Measurements from ENCODE around the gene OR2T4.

OR2T4 gene, protein sequence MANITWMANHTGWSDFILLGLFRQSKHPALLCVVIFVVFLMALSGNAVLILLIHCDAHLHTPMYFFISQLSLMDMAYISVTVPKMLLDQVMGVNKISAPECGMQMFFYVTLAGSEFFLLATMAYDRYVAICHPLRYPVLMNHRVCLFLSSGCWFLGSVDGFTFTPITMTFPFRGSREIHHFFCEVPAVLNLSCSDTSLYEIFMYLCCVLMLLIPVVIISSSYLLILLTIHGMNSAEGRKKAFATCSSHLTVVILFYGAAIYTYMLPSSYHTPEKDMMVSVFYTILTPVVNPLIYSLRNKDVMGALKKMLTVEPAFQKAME

DNA sequence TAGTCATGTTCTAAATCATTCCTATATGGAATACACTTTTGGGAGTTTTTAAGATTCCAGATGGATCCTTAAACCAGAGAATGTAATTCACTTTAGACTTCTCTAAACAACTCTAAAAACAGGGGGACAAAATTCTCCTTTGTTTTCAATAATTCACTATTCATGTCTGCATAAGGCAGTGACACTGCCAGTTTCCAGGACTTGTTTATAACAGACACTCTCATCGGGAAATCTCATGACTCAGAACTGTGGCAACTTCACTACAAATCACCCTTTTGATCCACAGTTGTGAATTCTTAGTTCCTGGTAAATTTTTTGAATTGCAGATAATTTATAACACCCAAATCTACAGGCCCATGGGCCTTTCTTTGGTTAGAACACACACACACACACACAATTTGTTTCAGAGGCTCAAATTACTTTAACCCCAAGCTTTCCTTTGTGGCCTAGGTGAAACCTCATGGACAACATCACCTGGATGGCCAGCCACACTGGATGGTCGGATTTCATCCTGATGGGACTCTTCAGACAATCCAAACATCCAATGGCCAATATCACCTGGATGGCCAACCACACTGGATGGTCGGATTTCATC, at the start of gene OR2T4:
TSS of gene OR2T4 (plus strand) at position 545 of the 595 bp plus-strand sequence. CDS start at position 545, 0 bp downstream.
- DNase-seq (ENCODE audit: low read depth), result no peak

DNA sequence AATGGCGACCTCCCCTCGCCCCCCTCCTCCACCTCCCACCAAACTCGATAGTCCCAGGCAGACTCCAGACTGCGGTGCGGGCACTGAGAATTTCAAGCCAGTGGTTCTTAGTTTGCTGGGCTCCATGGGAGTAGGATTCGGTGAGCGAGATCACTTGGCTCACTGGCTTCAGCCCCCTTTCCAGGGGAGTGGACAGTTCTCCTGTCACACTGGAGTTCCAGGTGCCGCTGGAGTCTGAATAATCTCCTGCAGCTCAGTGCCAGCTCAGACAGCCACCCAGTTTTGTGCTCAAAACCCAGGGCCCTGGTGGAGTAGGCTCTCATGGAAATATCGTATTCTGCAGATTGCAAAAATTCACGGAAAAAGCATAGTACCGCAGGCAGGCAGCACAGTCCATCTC, 44.7 kb upstream of the OR2T4 start:
- no peak for DNase-seq (ENCODE audit: low read depth)

DNA sequence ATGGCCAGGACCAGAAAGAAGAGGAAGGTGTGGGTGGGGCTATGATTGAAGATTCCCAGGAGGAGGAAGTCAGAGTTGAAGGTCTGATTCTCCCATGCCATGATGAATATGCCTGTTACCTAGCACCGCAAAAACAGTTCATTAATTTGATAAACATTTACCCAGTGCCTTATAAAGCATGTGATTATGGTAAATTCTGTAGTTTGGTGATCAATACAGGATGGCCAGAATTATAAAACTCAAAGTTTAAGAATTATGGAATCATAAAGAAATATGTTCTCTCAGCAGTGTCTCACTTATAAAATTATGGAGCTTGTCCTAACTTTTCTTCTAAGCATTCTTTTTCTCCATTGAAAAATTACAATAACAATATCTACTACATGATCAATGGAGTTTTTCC, 37.0 kb upstream of the OR2T4 start, which contains the start of gene OR2M7:
TSS of gene OR2M7 (minus strand) at position 101 of the 400 bp plus-strand sequence. CDS start at position 101, 0 bp downstream.
- no peak for DNase-seq (ENCODE audit: low read depth)

DNA sequence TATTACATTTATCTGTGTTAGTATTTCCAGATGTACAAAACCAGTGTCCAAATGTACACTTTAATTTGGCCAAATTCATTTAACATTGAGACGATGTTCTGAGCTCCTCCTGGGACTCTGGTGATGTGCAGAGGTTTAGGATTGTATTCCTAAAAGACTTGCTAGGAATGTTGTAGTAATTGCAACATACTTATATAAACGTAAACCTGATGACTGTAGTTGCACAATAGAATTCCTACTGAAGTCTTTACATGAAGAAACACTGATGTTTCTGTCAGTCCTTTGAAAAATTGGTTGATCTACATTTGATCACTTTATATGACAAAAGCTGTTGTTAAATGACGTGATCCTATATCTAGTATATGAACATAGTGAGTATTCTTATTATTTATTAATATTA, 18.0 kb upstream of the OR2T4 start:
- no peak for DNase-seq (ENCODE audit: low read depth)

DNA sequence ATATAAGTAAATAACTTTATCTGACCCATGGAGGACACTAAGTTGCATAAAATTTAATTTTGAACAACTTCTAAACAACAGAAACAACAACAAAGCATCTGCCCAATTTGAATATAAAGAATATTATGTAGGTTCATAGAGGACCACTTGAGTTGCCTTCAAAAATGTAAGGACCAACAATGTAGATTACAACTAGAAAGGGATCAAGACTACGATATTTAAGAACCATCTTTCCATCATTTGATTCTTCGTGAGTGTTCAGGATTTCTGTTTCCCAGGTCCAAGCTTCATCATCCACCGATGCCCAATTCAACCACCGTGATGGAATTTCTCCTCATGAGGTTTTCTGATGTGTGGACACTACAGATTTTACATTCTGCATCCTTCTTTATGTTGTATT, 13.0 kb upstream of the OR2T4 start, which contains the start of gene OR14C36:
TSS of gene OR14C36 (plus strand) at position 301 of the 400 bp plus-strand sequence. CDS start at position 301, 0 bp downstream.
- no peak for DNase-seq (ENCODE audit: low read depth)

DNA sequence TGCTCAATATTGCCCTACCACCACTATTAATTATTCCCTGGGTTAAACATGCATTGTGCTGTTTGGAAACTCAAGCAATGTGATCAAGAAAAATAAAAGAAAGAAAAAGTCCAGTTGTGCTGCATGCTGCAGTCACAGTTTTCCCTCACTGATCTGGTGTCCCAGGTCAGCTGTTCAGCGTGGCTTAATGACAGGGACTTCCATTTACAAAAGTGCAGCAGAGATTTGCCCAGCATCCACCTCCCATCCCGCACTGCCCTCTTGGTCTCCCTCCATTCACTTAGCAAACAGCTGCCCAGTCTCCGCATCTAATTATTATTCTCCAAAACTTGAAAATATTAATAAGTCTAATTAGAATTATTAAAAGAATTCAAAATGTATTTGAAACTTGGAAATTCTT, 2.0 kb upstream of the OR2T4 start:
- no peak for DNase-seq (ENCODE audit: low read depth)

DNA sequence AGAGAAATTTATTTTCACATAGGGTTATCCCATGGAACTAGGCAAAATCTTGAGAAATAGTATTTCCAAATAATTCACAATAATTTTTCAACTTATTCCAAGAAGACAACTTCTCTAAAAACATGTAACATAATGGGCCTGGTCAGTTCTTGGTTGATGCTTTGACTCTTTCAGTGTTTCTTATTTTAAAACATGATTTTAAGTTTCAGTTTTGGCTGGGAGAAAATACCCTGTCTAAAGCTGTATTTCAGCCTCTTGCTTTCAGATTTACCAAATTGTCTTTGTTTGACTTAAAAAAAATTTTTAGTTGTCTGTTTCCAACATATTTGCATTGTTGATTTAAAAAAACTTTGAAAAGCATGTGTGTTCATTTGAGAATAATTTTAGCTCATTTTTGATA, 5.1 kb downstream of the OR2T4 start:
- DNase-seq (ENCODE audit: low read depth), result no peak

DNA sequence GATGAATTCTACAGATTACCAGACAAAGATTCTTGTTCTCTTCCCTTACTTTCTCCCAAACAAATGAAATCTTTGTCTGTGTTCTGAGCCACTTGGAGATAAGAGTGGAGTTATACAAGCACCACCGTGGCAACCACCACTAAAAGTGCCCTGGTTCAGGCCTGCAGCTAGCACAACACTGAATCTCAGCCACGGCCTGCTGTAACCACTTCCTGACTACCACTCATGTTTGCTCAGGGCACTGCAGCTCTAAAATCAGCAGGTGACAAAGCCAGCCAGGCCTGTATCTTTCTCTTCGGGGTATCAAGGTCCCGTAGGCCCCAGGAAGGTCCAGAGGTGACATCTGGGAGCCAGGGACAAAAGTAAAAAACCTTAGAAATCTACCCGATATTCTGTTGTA, 10.9 kb downstream of the OR2T4 start:
- no peak for DNase-seq (ENCODE audit: low read depth)

DNA sequence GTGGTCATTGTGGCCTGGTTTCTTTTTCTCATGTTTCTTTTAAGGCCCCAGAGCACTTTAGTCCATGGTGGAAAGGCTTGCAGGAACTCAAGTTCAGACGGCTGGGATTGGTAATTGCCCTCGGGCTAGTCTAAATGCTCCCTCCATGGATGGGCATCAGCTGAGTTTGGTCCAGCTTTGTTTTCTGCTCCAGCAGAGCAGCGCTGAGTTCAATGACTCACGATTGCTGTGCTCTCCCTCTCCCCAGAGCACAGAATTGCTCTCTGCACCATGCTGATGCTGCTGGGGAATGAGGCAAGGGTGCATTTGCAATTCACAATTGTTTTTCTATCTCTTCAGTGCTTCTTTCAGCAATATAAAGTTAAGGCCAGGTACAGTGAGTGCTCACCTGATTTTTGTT, 12.3 kb downstream of the OR2T4 start:
- DNase-seq (ENCODE audit: low read depth), result no peak

DNA sequence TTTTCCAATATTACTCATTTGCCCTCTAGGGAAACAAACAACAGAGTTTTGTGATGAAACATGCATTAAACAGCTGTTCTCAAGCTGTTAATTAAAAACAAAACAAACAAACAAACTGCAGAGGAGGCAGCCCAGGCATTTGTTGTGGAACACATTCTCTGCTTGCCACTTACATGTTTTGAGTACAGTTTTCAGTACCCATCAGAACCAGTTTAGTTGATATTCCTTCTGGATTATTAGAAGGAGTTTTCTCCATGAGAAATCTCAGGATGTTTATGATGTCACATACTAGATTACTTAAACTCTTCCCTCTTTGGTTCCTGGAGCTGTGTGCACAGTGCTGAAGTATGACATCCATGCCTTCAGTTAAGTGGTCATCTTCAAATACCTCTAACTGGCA, 14.0 kb downstream of the OR2T4 start, which contains the start of gene OR2T6:
TSS of gene OR2T6 (plus strand) at position 301 of the 400 bp plus-strand sequence. CDS start 11,863 bp downstream, outside the sequence.
- DNase-seq (ENCODE audit: low read depth), result no peak

DNA sequence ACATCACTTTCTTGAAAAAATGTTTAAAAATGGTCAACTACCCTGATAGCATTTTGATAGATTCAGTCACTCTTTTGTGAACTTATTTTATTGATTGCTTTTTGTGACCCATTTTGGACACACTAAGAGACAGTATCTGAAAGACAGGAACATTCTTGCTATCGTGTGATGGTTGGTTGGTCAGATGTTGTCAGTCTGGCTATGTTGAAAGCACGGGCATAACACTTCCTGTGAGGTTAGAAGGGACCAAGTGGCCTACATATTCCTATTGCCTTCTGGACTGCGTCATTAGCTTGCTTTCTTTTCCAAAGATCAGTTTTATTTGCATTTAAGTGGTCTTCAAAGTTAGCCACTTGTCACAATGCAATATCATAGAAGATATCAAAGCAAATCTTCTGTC, 15.5 kb downstream of the OR2T4 start:
- no peak for DNase-seq (ENCODE audit: low read depth)

DNA sequence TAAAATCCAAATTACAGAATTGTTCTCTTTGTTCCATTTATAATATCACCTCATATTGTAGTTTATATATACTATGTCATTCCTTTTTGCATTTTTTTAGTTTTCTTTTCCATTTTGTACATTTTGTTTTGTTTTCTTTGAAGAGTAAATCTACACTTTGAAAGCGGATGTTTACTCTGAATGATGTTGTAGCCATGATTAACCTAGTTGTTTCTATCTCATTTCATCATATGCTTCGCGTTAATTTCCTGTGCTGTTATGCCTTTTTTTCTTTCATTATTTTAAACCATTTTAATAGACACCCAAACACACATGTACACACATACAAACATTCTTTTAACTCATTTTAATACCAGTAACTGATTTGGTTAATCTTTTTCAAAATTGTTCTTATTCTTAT, 19.4 kb downstream of the OR2T4 start:
- DNase-seq (ENCODE audit: low read depth), result no peak

DNA sequence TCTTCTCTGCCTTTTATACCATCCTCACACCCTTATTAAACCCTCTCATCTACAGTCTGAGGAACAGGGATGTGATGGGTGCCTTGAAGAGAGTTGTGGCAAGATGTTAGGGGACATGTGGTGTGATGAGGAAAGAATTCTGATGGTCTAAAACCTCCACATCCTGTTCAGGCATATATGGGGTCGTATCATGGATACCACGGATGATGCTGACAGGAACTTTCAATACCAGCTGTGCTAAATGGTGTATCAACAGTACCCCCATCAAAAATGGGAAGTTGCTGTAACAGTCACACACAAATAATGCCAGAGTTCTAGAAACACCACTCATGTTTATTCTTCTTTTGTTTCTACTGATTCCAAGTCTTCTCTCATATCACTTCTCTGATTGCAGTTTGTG, 27.0 kb downstream of the OR2T4 start:
- no peak for DNase-seq (ENCODE audit: low read depth)

DNA sequence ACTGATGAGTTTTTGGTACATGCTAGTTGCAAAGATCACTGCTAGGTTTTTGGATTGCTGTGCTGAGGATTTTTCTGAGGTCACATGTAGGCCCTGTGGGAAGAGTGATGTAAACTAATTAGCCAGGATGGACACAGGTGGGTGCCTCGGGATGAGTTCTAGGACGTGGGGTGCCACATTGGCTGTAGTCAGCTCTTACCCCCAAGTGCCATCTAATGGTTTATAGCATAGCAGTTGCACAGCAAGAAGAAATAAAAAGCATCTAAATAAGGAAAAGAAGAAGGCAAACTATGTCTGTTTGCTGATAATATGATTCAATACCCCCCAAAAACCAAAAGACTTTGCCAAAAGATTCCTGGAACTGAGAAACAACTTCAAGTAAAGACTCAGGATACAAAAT, 31.6 kb downstream of the OR2T4 start:
- DNase-seq (ENCODE audit: low read depth), result no peak

DNA sequence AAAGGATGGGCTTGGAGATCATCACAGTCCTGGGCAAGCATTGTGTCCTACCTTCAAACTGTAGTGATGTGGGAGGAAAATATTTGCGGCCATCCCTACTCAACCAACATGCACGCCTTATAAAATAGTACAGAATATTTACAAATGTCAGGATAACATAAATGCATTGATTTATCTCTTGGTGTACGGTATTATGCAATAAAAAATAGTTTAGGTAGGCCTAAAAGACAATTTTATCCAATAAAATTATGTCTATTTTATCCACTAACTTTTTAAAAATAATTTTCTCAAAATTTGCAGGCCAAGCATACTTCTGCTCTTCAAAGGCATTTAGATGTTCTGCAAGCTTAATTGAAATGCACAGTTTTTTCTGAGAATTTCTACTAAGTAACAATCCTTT, 41.3 kb downstream of the OR2T4 start, which contains the start of gene OR2T1:
TSS of gene OR2T1 (plus strand) at position 301 of the 400 bp plus-strand sequence. CDS start 3,100 bp downstream, outside the sequence.
- DNase-seq (ENCODE audit: low read depth), result no peak

DNA sequence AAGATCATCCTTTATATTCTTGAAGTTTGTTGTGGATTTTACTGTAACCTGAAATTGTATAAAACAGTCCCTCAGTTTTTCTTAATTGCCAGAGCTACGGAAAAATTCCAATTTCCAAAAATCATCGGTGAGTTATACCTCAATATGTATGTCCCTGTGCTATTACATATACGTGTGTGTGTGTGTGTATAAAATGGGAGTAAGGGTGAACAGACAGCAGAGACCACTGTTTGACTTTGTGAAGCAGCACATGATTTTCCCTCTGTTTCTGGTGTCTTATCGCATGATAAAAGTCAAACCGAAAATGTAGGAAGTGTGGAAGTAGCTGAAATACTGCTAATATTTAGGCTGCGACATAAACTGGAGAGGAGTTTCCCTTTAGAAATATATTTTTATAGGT, 42.6 kb downstream of the OR2T4 start:
- DNase-seq (ENCODE audit: low read depth), result no peak

DNA sequence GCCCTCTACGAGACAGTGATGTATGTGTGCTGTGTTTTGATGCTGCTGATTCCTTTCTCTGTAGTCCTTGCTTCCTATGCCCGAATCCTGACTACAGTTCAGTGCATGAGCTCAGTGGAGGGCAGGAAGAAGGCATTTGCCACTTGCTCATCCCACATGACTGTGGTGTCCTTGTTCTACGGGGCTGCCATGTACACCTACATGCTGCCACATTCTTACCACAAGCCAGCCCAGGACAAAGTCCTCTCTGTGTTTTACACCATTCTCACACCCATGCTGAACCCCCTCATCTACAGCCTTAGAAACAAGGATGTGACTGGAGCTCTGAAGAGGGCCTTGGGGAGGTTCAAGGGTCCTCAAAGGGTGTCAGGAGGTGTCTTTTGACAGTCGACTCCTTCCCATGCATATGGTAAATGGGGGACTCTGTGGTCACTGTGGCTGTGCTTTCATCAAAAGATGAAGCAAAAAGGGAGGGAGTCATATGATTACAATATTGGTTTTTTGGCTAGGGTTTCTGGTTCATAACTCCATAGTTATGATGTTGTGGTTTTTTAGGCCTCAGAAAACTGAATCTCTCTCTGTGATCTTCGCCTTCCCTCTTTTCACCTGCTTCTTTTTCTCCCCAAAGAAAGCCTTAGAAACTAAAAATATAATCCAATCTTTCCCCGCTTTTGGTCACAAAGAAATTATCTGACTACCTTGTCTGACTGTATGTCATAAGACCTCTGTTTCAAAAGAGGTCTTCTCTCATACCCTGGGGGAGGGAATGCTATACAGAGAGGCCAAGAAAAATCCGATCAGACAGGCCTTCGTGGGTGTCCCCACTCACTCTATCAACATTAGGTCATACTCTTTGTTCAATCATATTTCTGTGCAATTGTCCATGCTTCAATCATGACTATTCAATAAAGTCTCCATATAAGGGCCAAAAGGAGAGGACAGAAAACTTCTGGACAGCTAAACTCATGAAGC, 45.5 kb downstream of the OR2T4 start:
- DNase-seq (ENCODE audit: low read depth), result no peak
